Hepatocyte (in vitro differentiated cells): ENCODE results near the gene LYVE1. TPM values are rescaled to one million over a fixed set of nuclear protein-coding genes. Genes with fewer than 3 reads are reported as not detected.

Source experiments
- DNase-seq: peaks from one replicate; pipeline ENCODE4 v3.0.0-alpha.2; 2016; ENCODE audit warnings: low spot score
- H2AFZ ChIP-seq: fragments of 200-600 bp; sonication (generic); 2 replicates; pipeline ENCODE4 v1.6.0; 2016; ENCODE audit warnings: antibody characterized with exemption, mild to moderate bottlenecking
- H3K27ac ChIP-seq: fragments of 200-600 bp; sonication (generic); 2 replicates; pipeline ENCODE4 v1.5.1; 2016; ENCODE audit warnings: mild to moderate bottlenecking
- H3K27me3 ChIP-seq: fragments of 200-600 bp; sonication (generic); 2 replicates; pipeline ENCODE4 v1.6.1; 2016
- H3K36me3 ChIP-seq: fragments of 200-600 bp; sonication (generic); replicated peaks from 2 replicates; pipeline ENCODE4 v1.5.1; 2016; ENCODE audit warnings: low read depth; ENCODE audit not compliant: insufficient read depth
- H3K4me1 ChIP-seq: fragments of 200-600 bp; sonication (generic); 2 replicates; pipeline ENCODE4 v1.5.1; 2016; ENCODE audit warnings: mild to moderate bottlenecking, moderate library complexity; ENCODE audit not compliant: insufficient read depth
- H3K4me2 ChIP-seq: fragments of 200-600 bp; sonication (generic); 2 replicates; pipeline ENCODE4 v1.6.0; 2016
- H3K4me3 ChIP-seq: fragments of 200-600 bp; sonication (generic); 2 replicates; pipeline ENCODE4 v1.5.1; 2016; ENCODE audit warnings: mild to moderate bottlenecking
- H3K79me2 ChIP-seq: fragments of 200-600 bp; sonication (generic); 2 replicates; pipeline ENCODE4 v1.6.0; 2017; ENCODE audit warnings: mild to moderate bottlenecking
- H3K9me2 ChIP-seq: fragments of 200-600 bp; sonication (generic); replicated peaks from 2 replicates; pipeline ENCODE4 v1.6.0; 2017; ENCODE audit warnings: mild to moderate bottlenecking; ENCODE audit not compliant: insufficient read depth
- H3K9me3 ChIP-seq: fragments of 200-600 bp; sonication (generic); 2 replicates; pipeline ENCODE4 v1.5.1; 2016; ENCODE audit warnings: low read depth, mild to moderate bottlenecking
- H4K20me1 ChIP-seq: fragments of 200-600 bp; sonication (generic); 2 replicates; pipeline ENCODE4 v1.6.0; 2016; ENCODE audit warnings: mild to moderate bottlenecking; ENCODE audit not compliant: insufficient read depth, poor library complexity, severe bottlenecking
- EZH2 ChIP-seq: fragments of 200-600 bp; sonication (generic); IDR thresholded peaks from 2 replicates; pipeline ENCODE4 v1.6.1; 2016; ENCODE audit warnings: antibody characterized with exemption, mild to moderate bottlenecking, borderline replicate concordance
- EZH2phosphoT487 ChIP-seq: fragments of 200-600 bp; sonication (generic); IDR thresholded peaks from one replicate; pipeline ENCODE4 v1.6.1; 2018; ENCODE audit warnings: antibody characterized with exemption, mild to moderate bottlenecking, low read depth, moderate library complexity; ENCODE audit not compliant: unreplicated experiment, severe bottlenecking
- WGBS: methylation state at CpG from one replicate; pipeline ENCODE4 v1.1.6; 2016; ENCODE audit warnings: low lambda C conversion rate; ENCODE audit errors: missing lambda C conversion rate; 5-methylcytosine and 5-hydroxymethylcytosine counted together
- polyA plus RNA-seq: library from polyadenylated mRNA; unstranded; fragments of >200 nt; fragmentation: Nextera tagmentation; extraction: Ambion mirVana; gene quantifications from 2 replicates; pipeline ENCODE4 v1.2.1, GENCODE V29; 2016
- total RNA-seq: library from RNA; depleted of rRNA; stranded (reverse); fragments of >200 nt; gene quantifications from 2 replicates; pipeline ENCODE4 v1.2.3, GENCODE V29; 2014
- TF ChIP-seq, protein P1 (sequence below): fragments of 200-600 bp; sonication (generic); IDR thresholded peaks from 2 replicates; pipeline ENCODE4 v1.5.1; 2016; ENCODE audit warnings: antibody characterized with exemption, mild to moderate bottlenecking; ENCODE audit not compliant: poor library complexity

Gene LYVE1
- total and polyA plus RNA-seq, 2 experiments from 2014 or later = 2.9 to 9.1 TPM

DNA sequence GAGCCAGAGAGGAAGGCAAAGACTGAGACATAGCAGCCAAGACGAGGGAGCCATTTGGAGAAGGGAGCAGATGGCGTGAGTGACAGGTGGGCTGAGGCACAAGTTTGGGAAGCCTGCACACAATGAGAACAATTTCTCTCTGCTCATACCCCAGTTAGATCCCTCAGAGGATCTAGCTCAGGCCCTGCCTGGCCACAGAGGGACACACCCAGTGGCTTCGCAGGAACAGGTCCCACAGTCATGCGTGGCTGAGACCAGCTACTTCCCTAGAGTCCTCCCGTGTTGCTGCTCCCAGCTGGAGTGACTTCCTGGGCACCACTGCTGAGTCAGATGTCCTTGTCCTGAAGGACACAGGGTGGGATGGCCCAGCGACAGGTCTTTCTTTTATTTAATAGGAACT lies 33.4 kb upstream of the LYVE1 start:
- no peak for DNase-seq
- Histone ChIP-seq H3K9me2 (no peaks in the 10 kb centered on the region), H3K27ac (no peak overlapping the region), H3K9me3 (no peaks in the 10 kb centered on the region), H3K4me1 (peaks cover 52% of the 10 kb centered on the region), H3K79me2 (no peaks in the 10 kb centered on the region), H2AFZ (no peak overlapping the region), H3K4me2 (no peak overlapping the region), H3K27me3 (no peaks in the 10 kb centered on the region), H3K36me3 (no peaks in the 10 kb centered on the region), H3K4me3 (no peak overlapping the region), H4K20me1 (no peaks in the 10 kb centered on the region)
- 91% methylated on average over 6 of the region's 6 CpGs for WGBS
- TF ChIP-seq EZH2 = no peak
- TF ChIP-seq EZH2phosphoT487 = no peak
- TF ChIP-seq, protein P1, sequence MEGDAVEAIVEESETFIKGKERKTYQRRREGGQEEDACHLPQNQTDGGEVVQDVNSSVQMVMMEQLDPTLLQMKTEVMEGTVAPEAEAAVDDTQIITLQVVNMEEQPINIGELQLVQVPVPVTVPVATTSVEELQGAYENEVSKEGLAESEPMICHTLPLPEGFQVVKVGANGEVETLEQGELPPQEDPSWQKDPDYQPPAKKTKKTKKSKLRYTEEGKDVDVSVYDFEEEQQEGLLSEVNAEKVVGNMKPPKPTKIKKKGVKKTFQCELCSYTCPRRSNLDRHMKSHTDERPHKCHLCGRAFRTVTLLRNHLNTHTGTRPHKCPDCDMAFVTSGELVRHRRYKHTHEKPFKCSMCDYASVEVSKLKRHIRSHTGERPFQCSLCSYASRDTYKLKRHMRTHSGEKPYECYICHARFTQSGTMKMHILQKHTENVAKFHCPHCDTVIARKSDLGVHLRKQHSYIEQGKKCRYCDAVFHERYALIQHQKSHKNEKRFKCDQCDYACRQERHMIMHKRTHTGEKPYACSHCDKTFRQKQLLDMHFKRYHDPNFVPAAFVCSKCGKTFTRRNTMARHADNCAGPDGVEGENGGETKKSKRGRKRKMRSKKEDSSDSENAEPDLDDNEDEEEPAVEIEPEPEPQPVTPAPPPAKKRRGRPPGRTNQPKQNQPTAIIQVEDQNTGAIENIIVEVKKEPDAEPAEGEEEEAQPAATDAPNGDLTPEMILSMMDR = no peak

DNA sequence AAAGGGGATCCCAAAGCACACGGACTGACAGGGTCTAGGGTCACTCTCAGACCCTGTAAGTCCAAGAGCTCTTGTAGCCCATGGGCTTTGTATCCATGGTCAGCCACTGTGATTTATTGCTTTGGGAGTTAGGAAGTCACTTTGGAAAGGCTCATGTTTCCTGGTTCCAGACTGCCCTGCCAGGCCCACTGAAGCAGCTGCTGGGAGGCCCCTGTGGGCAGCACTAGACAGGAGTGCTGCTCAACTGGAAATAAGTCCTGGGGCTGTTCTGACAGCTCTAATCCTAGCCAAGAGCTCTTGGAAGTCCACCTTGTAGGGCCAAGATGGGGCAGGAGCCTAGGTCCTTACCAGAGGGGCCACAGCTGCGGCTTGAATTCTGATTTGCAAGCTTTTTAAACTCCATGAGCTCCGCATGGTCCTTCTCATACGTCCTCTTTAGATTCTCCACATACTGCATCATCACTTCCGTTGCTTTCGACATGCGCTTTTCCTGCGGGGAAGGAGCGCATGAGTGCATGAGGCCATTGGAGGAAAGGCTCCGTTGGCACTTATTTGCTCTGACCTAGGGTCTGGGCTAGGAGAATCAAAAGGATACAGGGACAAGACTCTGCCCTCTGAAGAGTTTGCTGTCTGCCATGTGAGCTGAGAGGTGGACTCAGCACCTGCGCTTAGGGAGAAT lies 32.2 kb upstream of the LYVE1 start:
- no peaks in the 10 kb centered on the region for H3K27me3 ChIP-seq
- DNase-seq = no peak
- H3K9me3 ChIP-seq = no peaks in the 10 kb centered on the region
- peak overlapping the region; percentile 79 for H3K27ac ChIP-seq
- H2AFZ ChIP-seq = no peak overlapping the region
- H3K36me3 ChIP-seq = no peaks in the 10 kb centered on the region
- no peak overlapping the region for H3K4me3 ChIP-seq
- no peaks in the 10 kb centered on the region for H4K20me1 ChIP-seq
- no peak overlapping the region for H3K4me2 ChIP-seq
- WGBS = 94% methylated on average over 11 of the region's 11 CpGs
- H3K9me2 ChIP-seq = no peaks in the 10 kb centered on the region
- TF ChIP-seq EZH2phosphoT487 = no peak
- TF ChIP-seq, protein P1 = no peak
- TF ChIP-seq EZH2 = no peak
- H3K79me2 ChIP-seq = no peaks in the 10 kb centered on the region
- peaks cover 41% of the 10 kb centered on the region for H3K4me1 ChIP-seq

- TF ChIP-seq, protein P1 = no peak
- TF ChIP-seq EZH2phosphoT487 (no peak), EZH2 (no peak)
- H3K9me2 ChIP-seq = no peaks in the 10 kb centered on the region
- 70% methylated on average over 6 of the region's 6 CpGs for WGBS
- no peaks in the 10 kb centered on the region for H3K79me2 ChIP-seq
- H3K4me3 ChIP-seq = no peak overlapping the region
- H3K4me1 ChIP-seq = peaks cover 30% of the 10 kb centered on the region
- no peak overlapping the region for H3K4me2 ChIP-seq
- H3K27ac ChIP-seq = peak overlapping the region; percentile 79
- peak; percentile 46 for DNase-seq
- H3K36me3 ChIP-seq = no peaks in the 10 kb centered on the region
- no peaks in the 10 kb centered on the region for H4K20me1 ChIP-seq
- no peaks in the 10 kb centered on the region for H3K27me3 ChIP-seq
- no peaks in the 10 kb centered on the region for H3K9me3 ChIP-seq
- H2AFZ ChIP-seq = no peak overlapping the region
Measured at GRCh38 chr11:10599388-10600175, 31.1 kb upstream of the LYVE1 start.
